BJ (cell line): ENCODE results near the gene PDZD2. TPM values are rescaled to one million over a fixed set of nuclear protein-coding genes. Genes with fewer than 3 reads are reported as not detected.
"Not testable (repeated sequence)": the region's sequence is repeated elsewhere in the genome, so short reads cannot be mapped to it uniquely, and the experiment has no call there.

Source experiments
- CTCF ChIA-PET: fragments of 350-600 bp; formaldehyde crosslinking; extraction: SDS; loops from one replicate; lab custom pipeline; 2021; ENCODE audit warnings: antibody characterized with exemption, inconsistent platforms; lab: Yijun Ruan, JAX
- POLR2A ChIA-PET: fragments of 300-600 bp; sonication (Branson Sonifier 250); formaldehyde crosslinking; extraction: SDS; loops from one replicate; lab custom pipeline; 2021; ENCODE audit warnings: antibody characterized with exemption; lab: Charles Lee
- DNase-seq: peaks from one replicate; pipeline ENCODE4 v3.0.0-alpha.2; 2011; ENCODE audit warnings: low read depth
- H3K27me3 ChIP-seq: 2 replicates; pipeline ENCODE4 v1.6.0; 2011; ENCODE audit warnings: low read length; ENCODE audit not compliant: control insufficient read depth, insufficient read depth
- H3K36me3 ChIP-seq: 2 replicates; pipeline ENCODE4 v1.5.1; 2011; ENCODE audit warnings: low read length; ENCODE audit not compliant: control insufficient read depth, insufficient read depth
- H3K4me3 ChIP-seq: 2 replicates; pipeline ENCODE4 v1.5.1; 2011; ENCODE audit warnings: low read depth, mild to moderate bottlenecking, control low read depth, low read length
- polyA plus RNA-seq: library from polyadenylated mRNA; depleted of rRNA; stranded (reverse); fragments of >200 nt; gene quantifications from 2 replicates; pipeline ENCODE4 v1.2.3, GENCODE V29; 2011
- TF ChIP-seq, protein P1 (sequence below): IDR thresholded peaks from 2 replicates; pipeline ENCODE4 v1.5.1; 2011; ENCODE audit warnings: low read depth, mild to moderate bottlenecking, control low read depth, inconsistent platforms, low read length, moderate library complexity; ENCODE audit not compliant: insufficient read depth

Gene PDZD2
- polyA plus RNA-seq, 1 experiment = 0.06 TPM

GRCh38 chr5:31726952-31727351, 88.0 kb downstream of the PDZD2 start:
- ChIA-PET CTCF (no interaction called here), POLR2A (no interaction called here)
- TF ChIP-seq, protein P1, sequence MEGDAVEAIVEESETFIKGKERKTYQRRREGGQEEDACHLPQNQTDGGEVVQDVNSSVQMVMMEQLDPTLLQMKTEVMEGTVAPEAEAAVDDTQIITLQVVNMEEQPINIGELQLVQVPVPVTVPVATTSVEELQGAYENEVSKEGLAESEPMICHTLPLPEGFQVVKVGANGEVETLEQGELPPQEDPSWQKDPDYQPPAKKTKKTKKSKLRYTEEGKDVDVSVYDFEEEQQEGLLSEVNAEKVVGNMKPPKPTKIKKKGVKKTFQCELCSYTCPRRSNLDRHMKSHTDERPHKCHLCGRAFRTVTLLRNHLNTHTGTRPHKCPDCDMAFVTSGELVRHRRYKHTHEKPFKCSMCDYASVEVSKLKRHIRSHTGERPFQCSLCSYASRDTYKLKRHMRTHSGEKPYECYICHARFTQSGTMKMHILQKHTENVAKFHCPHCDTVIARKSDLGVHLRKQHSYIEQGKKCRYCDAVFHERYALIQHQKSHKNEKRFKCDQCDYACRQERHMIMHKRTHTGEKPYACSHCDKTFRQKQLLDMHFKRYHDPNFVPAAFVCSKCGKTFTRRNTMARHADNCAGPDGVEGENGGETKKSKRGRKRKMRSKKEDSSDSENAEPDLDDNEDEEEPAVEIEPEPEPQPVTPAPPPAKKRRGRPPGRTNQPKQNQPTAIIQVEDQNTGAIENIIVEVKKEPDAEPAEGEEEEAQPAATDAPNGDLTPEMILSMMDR = no peak
- H3K36me3 ChIP-seq = no peaks in the 10 kb centered on the region
- no peak for DNase-seq
- H3K4me3 ChIP-seq = no peak overlapping the region
- H3K27me3 ChIP-seq = no peaks in the 10 kb centered on the region

GRCh38 chr5:31728039-31728438, 89.1 kb downstream of the PDZD2 start:
- no peak overlapping the region for H3K4me3 ChIP-seq
- POLR2A ChIA-PET = no interaction called here
- TF ChIP-seq, protein P1 = no peak
- CTCF ChIA-PET = interaction anchor here (1.4 kb wide), 1 partner anchor 10 kb away, joined by 3 read pairs; no protein-coding TSS in a partner anchor
- no peaks in the 10 kb centered on the region; the same call in 1 of the 2 replicates for H3K27me3 ChIP-seq
- DNase-seq = no peak
- H3K36me3 ChIP-seq = no peaks in the 10 kb centered on the region

- CTCF ChIA-PET = interaction anchor here (1.4 kb wide), 1 partner anchor 9 kb away, joined by 3 read pairs; no protein-coding TSS in a partner anchor
- H3K36me3 ChIP-seq, H3K27me3 ChIP-seq, DNase-seq, H3K4me3 ChIP-seq, POLR2A ChIA-PET: not testable (repeated sequence)
These were observed 89.9 kb downstream of the PDZD2 start for GRCh38 chr5:31728806-31729205.

DNA sequence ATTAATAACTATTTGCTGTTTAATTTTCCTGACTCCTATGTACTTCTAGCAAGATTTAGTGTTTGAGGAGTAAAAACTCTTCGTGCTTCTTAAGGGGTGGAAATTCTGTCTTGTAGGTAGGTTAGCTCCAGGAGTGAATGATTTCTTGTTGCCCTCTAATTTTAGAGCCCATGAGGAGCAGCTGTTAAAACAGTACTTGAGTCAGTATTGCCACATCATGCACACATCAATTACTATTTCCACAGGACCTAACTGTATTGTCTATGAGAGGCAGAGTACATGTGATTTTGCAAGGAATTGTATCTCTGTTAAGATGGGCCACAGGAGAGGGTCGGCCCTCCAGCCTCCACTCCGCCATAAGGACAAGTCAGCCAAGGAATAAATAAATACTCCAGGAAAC, 91.2 kb downstream of the PDZD2 start:
- no peak for DNase-seq
- TF ChIP-seq, protein P1 = no peak
- no peak overlapping the region for H3K4me3 ChIP-seq
- no peaks in the 10 kb centered on the region; the same call in 1 of the 2 replicates for H3K27me3 ChIP-seq
- no peaks in the 10 kb centered on the region for H3K36me3 ChIP-seq
- POLR2A ChIA-PET = no interaction called here
- CTCF ChIA-PET = no interaction called here

- Histone ChIP-seq H3K4me3 (no peak overlapping the region), H3K27me3 (no peaks in the 10 kb centered on the region; the same call in 1 of the 2 replicates), H3K36me3 (no peaks in the 10 kb centered on the region)
- POLR2A ChIA-PET = no interaction called here
- CTCF ChIA-PET = no interaction called here
- DNase-seq = no peak
- TF ChIP-seq, protein P1 = no peak
These were observed 92.1 kb downstream of the PDZD2 start for GRCh38 chr5:31731016-31731415.

DNA sequence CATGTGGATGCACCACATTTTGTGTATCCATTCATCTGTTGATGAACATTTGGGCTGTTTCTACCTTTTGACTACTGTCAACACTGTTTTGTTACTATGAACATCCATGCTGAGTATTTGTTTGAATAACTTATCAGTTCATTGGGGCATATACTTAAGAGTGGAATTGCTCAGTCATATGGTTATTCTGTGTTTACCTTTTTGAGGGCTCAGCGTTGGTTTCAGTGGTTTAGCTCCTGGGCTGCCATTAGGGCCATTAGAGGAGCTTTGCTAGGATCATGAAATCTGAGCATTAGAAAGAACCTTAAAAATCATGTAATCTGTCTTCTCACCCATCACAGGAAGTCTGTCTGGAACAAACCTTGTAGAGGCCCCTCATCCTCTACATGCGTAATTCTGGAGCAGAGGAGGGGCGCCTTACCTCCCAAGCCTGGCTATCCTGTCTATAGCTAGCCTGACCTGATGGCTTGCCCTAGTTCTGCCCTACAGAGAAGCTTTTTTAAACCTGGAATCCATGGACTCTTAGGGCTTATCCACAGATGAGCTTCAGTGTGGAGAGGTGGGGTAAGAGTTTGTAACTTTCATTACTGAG, 92.9 kb downstream of the PDZD2 start:
- Histone ChIP-seq H3K4me3 (no peak overlapping the region), H3K36me3 (no peaks in the 10 kb centered on the region), H3K27me3 (no peaks in the 10 kb centered on the region; the same call in 1 of the 2 replicates)
- ChIA-PET POLR2A (no interaction called here), CTCF (no interaction called here)
- DNase-seq = no peak
- TF ChIP-seq, protein P1 = no peak

DNA sequence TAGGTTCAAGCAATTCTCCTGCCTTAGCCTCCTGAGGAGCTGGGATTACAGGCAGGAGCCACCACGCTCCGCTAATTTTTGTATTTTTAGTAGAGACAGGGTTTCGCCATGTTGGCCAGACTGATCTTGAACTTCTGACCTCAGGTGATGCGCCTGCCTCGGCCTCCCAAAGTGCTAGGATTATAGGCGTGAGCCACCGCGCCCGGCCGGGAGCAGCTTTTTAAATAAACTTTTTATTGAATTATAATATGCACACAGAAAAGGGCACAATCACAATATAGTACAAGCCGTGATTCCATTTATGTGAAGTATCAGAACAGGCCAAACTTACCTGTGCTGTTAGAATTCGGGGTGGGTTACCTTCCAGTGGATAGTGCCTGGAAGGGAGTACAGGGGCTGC, 93.9 kb downstream of the PDZD2 start:
- POLR2A ChIA-PET, CTCF ChIA-PET, H3K4me3 ChIP-seq, DNase-seq, H3K27me3 ChIP-seq, H3K36me3 ChIP-seq: not testable (repeated sequence)
